GM10248 (cell line): ENCODE data around the gene CNTNAP2.
"Not testable (repeated sequence)": the region's sequence is repeated elsewhere in the genome, so short reads cannot be mapped to it uniquely, and the experiment has no call there.

Experiments used
- CTCF ChIA-PET: fragments of 300-600 bp; sonication (Branson Sonifier 250); formaldehyde crosslinking; extraction: SDS; loops from one replicate; lab custom pipeline; 2021; ENCODE audit warnings: antibody characterized with exemption; lab: Yijun Ruan, JAX
- POLR2A ChIA-PET: fragments of 350-650 bp; sonication (Branson Sonifier 250); formaldehyde crosslinking; extraction: SDS; loops from one replicate; lab custom pipeline; 2020; ENCODE audit warnings: antibody characterized with exemption; lab: Yijun Ruan, JAX
- DNase-seq: peaks from one replicate; pipeline ENCODE4 v3.0.0; 2012; ENCODE audit errors: extremely low spot score
- TF ChIP-seq, protein P1 (sequence below): IDR thresholded peaks from 2 replicates; pipeline ENCODE4 v1.5.1; 2012; ENCODE audit warnings: mild to moderate bottlenecking, low read depth; ENCODE audit errors: extremely low read depth, missing control alignments, control extremely low read depth

Gene CNTNAP2

GRCh38 chr7:147711447-147711846 lies 1594.8 kb downstream of the CNTNAP2 start:
- TF ChIP-seq, protein P1, sequence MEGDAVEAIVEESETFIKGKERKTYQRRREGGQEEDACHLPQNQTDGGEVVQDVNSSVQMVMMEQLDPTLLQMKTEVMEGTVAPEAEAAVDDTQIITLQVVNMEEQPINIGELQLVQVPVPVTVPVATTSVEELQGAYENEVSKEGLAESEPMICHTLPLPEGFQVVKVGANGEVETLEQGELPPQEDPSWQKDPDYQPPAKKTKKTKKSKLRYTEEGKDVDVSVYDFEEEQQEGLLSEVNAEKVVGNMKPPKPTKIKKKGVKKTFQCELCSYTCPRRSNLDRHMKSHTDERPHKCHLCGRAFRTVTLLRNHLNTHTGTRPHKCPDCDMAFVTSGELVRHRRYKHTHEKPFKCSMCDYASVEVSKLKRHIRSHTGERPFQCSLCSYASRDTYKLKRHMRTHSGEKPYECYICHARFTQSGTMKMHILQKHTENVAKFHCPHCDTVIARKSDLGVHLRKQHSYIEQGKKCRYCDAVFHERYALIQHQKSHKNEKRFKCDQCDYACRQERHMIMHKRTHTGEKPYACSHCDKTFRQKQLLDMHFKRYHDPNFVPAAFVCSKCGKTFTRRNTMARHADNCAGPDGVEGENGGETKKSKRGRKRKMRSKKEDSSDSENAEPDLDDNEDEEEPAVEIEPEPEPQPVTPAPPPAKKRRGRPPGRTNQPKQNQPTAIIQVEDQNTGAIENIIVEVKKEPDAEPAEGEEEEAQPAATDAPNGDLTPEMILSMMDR: no peak
- ChIA-PET CTCF (interaction anchor here (0.7 kb wide), 1 partner anchor 14 kb away, joined by 4 read pairs; no protein-coding TSS in a partner anchor), POLR2A (no interaction called here)
- DNase-seq: no peak

DNA sequence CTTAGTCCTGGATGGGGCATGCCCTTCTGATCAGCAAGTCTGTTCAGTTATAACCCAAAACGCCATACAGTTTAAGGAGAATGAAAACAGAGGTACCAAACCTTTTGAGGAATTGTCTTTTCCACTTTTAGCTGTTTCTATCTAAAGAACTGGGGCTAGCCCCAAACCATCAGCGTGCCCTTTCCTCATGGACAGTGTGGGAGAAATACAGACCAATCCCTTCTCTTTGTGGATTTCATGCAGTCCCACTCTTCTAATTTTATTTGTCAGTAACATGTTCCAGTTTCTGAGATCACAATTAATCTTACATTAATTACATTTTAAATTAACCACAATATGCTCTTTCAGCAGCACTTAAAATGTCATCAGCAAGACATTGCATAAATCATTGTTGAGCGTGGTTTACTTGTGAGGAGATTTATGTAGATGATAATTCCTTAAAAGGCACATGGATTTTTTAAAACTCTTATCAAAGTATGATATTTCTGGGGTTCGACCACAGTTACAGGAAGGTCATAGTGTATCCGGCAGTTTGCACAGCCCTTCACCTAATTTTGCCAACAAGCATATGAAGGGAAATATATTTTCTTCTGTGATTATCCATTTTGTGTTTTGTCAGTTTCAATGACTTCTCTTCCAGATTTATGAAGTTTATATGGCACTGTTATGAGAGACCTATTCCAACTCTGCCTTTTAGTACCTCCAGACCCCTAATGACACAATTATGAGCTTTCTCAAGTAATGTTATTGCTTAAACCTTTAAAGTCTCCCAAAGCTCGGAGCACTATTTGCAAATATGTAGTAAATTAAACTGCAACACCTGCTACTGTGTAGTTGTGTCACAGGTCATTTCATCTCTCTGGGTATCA lies 1605.6 kb downstream of the CNTNAP2 start:
- TF ChIP-seq, protein P1: no peak
- CTCF ChIA-PET: interaction anchor here (0.9 kb wide), 1 partner anchor 21 kb away, joined by 3 read pairs; no protein-coding TSS in a partner anchor

DNA sequence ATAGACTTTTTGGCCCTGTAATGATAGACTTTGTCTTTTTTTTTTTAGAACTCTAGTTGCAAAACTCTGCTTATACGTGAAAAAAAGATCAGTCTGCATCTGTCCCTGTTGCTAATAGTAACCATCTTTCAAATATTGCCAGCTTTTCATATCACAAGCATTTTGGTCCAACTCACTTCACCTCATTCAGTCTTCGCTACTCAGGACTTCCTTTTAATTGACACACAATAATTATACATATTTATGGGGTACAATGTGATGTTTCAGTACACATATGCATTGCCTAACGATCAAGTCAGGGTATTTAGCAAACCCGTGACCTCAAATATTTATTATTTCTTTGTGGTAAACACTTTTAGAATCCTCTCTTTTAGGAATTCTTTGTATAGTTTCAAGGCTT lies 1606.9 kb downstream of the CNTNAP2 start:
- POLR2A ChIA-PET: no interaction called here
- CTCF ChIA-PET: no interaction called here
- DNase-seq: no peak
- TF ChIP-seq, protein P1: no peak

More for the DNA sequence above, 1605.6 kb downstream of the CNTNAP2 start:
- POLR2A ChIA-PET: no interaction called here
- DNase-seq: no peak

GRCh38 chr7:147731311-147731710 lies 1614.7 kb downstream of the CNTNAP2 start:
- TF ChIP-seq, protein P1: no peak
- POLR2A ChIA-PET: no interaction called here
- no peak for DNase-seq
- CTCF ChIA-PET: no interaction called here

DNA sequence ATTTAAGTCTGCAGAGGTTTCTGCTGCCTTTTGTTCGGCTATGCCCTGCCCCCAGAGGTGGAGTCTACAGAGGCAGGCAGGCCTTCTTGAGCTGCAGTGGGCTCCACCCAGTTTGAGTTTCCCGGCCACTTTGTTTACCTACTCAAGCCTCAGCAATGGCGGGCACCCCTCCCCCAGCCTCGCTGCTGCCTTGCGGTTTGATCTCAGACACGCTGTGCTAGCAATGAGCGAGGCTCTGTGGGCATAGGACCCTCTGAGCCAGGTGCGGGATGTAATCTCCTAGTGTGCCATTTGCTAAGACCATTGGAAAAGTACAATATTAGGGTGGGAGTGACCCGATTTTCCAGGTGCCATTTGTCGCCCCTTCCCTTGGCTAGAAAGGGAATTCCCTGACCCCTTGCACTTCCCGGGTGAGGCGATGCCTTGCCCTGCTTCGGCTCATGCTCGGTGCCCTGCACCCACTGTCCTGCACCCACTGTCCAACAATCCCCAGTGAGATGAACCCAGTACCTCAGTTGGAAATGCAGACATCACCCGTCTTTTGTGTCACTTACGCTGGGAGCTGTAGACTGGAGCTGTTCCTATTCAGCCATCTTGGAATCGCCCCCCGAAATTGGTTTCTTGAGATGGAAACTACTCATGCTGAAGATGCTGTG lies 1621.1 kb downstream of the CNTNAP2 start:
- CTCF ChIA-PET, DNase-seq, POLR2A ChIA-PET: not testable (repeated sequence)

GRCh38 chr7:147742301-147742700 lies 1625.7 kb downstream of the CNTNAP2 start:
- DNase-seq: no peak
- CTCF ChIA-PET: interaction anchor here (1.0 kb wide), 1 partner anchor 19 kb away, joined by 3 read pairs; no protein-coding TSS in a partner anchor
- POLR2A ChIA-PET: no interaction called here
- TF ChIP-seq, protein P1: no peak
